Measurements from ENCODE around the gene ISYNA1. TPM values are rescaled to one million over a fixed set of nuclear protein-coding genes. Genes with fewer than 3 reads are reported as not detected.

The ISYNA1 gene
- total and polyA plus RNA-seq, 2 of the 13 experiments (the other 11 are each of a cell fraction or from before 2014, with no cell fraction given): 29.6 to 48.5 TPM

DNA sequence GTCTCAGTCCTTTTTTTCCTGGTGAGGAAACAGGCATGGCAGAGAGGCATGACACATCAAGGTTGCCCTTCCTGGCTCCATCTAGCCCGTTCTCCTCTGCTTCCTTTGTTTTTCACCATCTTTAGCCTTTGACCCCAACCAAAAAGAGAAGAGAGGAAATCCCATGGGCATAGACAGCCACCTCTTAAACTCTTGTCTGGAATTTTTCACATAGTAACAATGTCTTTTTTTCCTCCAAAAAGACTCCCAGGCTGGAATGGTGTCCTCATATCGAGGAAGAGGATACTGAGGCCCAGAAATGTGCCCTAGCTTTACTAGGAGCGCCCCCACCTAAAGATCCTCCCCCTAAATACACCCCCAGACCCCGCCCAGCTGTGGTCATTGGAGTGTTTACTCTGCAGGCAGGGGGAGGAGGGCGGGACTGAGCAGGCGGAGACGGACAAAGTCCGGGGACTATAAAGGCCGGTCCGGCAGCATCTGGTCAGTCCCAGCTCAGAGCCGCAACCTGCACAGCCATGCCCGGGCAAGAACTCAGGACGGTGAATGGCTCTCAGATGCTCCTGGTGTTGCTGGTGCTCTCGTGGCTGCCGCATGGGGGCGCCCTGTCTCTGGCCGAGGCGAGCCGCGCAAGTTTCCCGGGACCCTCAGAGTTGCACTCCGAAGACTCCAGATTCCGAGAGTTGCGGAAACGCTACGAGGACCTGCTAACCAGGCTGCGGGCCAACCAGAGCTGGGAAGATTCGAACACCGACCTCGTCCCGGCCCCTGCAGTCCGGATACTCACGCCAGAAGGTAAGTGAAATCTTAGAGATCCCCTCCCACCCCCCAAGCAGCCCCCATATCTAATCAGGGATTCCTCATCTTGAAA lies 52.0 kb downstream of the ISYNA1 start, which contains the start of gene GDF15 (continued):
- TF ChIP-seq, protein P1, sequence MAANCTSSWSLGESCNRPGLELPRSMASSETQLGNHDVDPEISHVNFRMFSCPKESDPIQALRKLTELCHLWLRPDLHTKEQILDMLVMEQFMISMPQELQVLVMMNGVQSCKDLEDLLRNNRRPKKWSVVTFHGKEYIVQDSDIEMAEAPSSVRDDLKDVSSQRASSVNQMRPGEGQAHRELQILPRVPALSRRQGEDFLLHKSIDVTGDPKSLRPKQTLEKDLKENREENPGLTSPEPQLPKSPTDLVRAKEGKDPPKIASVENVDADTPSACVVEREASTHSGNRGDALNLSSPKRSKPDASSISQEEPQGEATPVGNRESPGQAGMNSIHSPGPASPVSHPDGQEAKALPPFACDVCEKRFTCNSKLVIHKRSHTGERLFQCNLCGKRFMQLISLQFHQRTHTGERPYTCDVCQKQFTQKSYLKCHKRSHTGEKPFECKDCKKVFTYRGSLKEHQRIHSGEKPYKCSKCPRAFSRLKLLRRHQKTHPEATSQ (CRISPR knock-in tag; IDR thresholded peaks at IDR 0.05; ENCODE audit: borderline replicate concordance): peak; percentile 72; the same call in 1 of the 2 replicates
- TF ChIP-seq, protein P2, sequence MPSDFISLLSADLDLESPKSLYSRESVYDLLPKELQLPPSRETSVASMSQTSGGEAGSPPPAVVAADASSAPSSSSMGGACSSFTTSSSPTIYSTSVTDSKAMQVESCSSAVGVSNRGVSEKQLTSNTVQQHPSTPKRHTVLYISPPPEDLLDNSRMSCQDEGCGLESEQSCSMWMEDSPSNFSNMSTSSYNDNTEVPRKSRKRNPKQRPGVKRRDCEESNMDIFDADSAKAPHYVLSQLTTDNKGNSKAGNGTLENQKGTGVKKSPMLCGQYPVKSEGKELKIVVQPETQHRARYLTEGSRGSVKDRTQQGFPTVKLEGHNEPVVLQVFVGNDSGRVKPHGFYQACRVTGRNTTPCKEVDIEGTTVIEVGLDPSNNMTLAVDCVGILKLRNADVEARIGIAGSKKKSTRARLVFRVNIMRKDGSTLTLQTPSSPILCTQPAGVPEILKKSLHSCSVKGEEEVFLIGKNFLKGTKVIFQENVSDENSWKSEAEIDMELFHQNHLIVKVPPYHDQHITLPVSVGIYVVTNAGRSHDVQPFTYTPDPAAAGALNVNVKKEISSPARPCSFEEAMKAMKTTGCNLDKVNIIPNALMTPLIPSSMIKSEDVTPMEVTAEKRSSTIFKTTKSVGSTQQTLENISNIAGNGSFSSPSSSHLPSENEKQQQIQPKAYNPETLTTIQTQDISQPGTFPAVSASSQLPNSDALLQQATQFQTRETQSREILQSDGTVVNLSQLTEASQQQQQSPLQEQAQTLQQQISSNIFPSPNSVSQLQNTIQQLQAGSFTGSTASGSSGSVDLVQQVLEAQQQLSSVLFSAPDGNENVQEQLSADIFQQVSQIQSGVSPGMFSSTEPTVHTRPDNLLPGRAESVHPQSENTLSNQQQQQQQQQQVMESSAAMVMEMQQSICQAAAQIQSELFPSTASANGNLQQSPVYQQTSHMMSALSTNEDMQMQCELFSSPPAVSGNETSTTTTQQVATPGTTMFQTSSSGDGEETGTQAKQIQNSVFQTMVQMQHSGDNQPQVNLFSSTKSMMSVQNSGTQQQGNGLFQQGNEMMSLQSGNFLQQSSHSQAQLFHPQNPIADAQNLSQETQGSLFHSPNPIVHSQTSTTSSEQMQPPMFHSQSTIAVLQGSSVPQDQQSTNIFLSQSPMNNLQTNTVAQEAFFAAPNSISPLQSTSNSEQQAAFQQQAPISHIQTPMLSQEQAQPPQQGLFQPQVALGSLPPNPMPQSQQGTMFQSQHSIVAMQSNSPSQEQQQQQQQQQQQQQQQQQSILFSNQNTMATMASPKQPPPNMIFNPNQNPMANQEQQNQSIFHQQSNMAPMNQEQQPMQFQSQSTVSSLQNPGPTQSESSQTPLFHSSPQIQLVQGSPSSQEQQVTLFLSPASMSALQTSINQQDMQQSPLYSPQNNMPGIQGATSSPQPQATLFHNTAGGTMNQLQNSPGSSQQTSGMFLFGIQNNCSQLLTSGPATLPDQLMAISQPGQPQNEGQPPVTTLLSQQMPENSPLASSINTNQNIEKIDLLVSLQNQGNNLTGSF (CRISPR knock-in tag; IDR thresholded peaks at IDR 0.05): peak; percentile 93
- TF ChIP-seq NBN (conservative IDR thresholded peaks at IDR 0.05) (no peak), JDP2 (CRISPR knock-in tag; IDR thresholded peaks at IDR 0.05; ENCODE audit: borderline replicate concordance) (peak; percentile 57; the same call in 1 of the 2 replicates), MAFF (IDR thresholded peaks at IDR 0.05; ENCODE audit: low read depth, low read length) (no peak), ZNF607 (CRISPR knock-in tag; IDR thresholded peaks at IDR 0.05; ENCODE audit: borderline replicate concordance) (peak; percentile 88), ZNF253 (CRISPR knock-in tag; IDR thresholded peaks at IDR 0.05; ENCODE audit: borderline replicate concordance) (no peak), HOXA3 (CRISPR knock-in tag; IDR thresholded peaks at IDR 0.05) (peak; percentile 89), ZNF674 (CRISPR knock-in tag; IDR thresholded peaks at IDR 0.05; ENCODE audit: low read depth) (no peak), NKX3-1 (CRISPR knock-in tag; IDR thresholded peaks at IDR 0.05) (peak; percentile 80), ZNF136 (CRISPR knock-in tag; IDR thresholded peaks at IDR 0.05; ENCODE audit: low read depth) (peak; percentile 26; the same call in 1 of the 2 replicates), ZFP37 (CRISPR knock-in tag; IDR thresholded peaks at IDR 0.05; ENCODE audit: borderline replicate concordance) (peak; percentile 93)
- TF ChIP-seq, protein P3, sequence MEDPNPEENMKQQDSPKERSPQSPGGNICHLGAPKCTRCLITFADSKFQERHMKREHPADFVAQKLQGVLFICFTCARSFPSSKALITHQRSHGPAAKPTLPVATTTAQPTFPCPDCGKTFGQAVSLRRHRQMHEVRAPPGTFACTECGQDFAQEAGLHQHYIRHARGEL (CRISPR knock-in tag; IDR thresholded peaks at IDR 0.05): 0 out of 2 replicates have a peak, but pooled peaks have one; percentile 1
- TF ChIP-seq, protein P4, sequence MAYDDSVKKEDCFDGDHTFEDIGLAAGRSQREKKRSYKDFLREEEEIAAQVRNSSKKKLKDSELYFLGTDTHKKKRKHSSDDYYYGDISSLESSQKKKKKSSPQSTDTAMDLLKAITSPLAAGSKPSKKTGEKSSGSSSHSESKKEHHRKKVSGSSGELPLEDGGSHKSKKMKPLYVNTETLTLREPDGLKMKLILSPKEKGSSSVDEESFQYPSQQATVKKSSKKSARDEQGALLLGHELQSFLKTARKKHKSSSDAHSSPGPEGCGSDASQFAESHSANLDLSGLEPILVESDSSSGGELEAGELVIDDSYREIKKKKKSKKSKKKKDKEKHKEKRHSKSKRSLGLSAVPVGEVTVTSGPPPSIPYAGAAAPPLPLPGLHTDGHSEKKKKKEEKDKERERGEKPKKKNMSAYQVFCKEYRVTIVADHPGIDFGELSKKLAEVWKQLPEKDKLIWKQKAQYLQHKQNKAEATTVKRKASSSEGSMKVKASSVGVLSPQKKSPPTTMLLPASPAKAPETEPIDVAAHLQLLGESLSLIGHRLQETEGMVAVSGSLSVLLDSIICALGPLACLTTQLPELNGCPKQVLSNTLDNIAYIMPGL (CRISPR knock-in tag; IDR thresholded peaks at IDR 0.05; ENCODE audit: borderline replicate concordance in 1 of 2, low read depth in 1 of 2): peak; percentile 98 to 99
- TF ChIP-seq, protein P5, sequence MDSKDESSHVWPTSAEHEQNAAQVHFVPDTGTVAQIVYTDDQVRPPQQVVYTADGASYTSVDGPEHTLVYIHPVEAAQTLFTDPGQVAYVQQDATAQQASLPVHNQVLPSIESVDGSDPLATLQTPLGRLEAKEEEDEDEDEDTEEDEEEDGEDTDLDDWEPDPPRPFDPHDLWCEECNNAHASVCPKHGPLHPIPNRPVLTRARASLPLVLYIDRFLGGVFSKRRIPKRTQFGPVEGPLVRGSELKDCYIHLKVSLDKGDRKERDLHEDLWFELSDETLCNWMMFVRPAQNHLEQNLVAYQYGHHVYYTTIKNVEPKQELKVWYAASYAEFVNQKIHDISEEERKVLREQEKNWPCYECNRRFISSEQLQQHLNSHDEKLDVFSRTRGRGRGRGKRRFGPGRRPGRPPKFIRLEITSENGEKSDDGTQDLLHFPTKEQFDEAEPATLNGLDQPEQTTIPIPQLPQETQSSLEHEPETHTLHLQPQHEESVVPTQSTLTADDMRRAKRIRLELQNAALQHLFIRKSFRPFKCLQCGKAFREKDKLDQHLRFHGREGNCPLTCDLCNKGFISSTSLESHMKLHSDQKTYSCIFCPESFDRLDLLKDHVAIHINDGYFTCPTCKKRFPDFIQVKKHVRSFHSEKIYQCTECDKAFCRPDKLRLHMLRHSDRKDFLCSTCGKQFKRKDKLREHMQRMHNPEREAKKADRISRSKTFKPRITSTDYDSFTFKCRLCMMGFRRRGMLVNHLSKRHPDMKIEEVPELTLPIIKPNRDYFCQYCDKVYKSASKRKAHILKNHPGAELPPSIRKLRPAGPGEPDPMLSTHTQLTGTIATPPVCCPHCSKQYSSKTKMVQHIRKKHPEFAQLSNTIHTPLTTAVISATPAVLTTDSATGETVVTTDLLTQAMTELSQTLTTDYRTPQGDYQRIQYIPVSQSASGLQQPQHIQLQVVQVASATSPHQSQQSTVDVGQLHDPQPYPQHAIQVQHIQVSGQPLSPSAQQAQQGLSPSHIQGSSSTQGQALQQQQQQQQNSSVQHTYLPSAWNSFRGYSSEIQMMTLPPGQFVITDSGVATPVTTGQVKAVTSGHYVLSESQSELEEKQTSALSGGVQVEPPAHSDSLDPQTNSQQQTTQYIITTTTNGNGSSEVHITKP (CRISPR knock-in tag; IDR thresholded peaks at IDR 0.05; ENCODE audit: low read depth): peak; percentile 82
